Naive B cell (primary cell): ENCODE measurements around the gene CHFR. TPM values are rescaled to one million over a fixed set of nuclear protein-coding genes. Genes with fewer than 3 reads are reported as not detected.
"Not testable (repeated sequence)": the region's sequence is repeated elsewhere in the genome, so short reads cannot be mapped to it uniquely, and the experiment has no call there.

Experiments used
- ATAC-seq, 2 donors: fragments of 150-1000 bp; cut with Tn5 transposase; 2 replicates each; pipeline ENCODE4 v1.10.0; 2021; ENCODE audit warnings: low read depth in 2 of 2, mild to moderate bottlenecking in 2 of 2, moderate library complexity in 2 of 2
- DNase-seq: peaks from one replicate; pipeline ENCODE4 v3.0.0; 2022
- H3K27ac Mint-ChIP-seq, 6 donors: one replicate each; pipeline ENCODE4 v1.8.0; 2020 to 2022; ENCODE audit warnings: mild to moderate bottlenecking in 6 of 6, mixed read lengths in 6 of 6, moderate library complexity in 5 of 6, inconsistent platforms in 2 of 6
- H3K27me3 Mint-ChIP-seq, 3 donors: one replicate each; pipeline ENCODE4 v1.8.0; 2021 to 2022; ENCODE audit warnings: mixed read lengths in 3 of 3, mild to moderate bottlenecking in 1 of 3
- H3K36me3 Mint-ChIP-seq, 2 donors: one replicate each; pipeline ENCODE4 v1.8.0; 2020 to 2022; ENCODE audit warnings: mixed read lengths in 2 of 2, inconsistent platforms in 1 of 2, mild to moderate bottlenecking in 1 of 2
- H3K4me1 Mint-ChIP-seq, 3 donors: one replicate each; pipeline ENCODE4 v1.8.0; 2020 to 2022; ENCODE audit warnings: mixed read lengths in 3 of 3, inconsistent platforms in 1 of 3, mild to moderate bottlenecking in 1 of 3, moderate library complexity in 1 of 3
- H3K4me3 Mint-ChIP-seq, 8 donors: one replicate each; pipeline ENCODE4 v1.8.0; 2020 to 2022; ENCODE audit warnings: mild to moderate bottlenecking in 8 of 8, mixed read lengths in 8 of 8, moderate library complexity in 8 of 8, inconsistent platforms in 2 of 8
- H3K9me3 Mint-ChIP-seq, 7 donors: one replicate each; pipeline ENCODE4 v1.8.0; 2020 to 2022; ENCODE audit warnings: mixed read lengths in 7 of 7, mild to moderate bottlenecking in 5 of 7, inconsistent platforms in 2 of 7, moderate library complexity in 1 of 7
- polyA plus RNA-seq, 6 donors: library from polyadenylated mRNA; unstranded; fragments of 300-500 nt; fragmentation: Illumina TruSeq; gene quantifications; one replicate each; pipeline ENCODE4 v1.2.3, GENCODE V29; 2021; ENCODE audit warnings: low read depth in 6 of 6

CHFR gene
- polyA plus RNA-seq, 6 donors from 2014 or later: 15.3 to 27.8 (median 21.1) TPM

- Mint-ChIP-seq H3K4me3 (peak overlapping the region; percentile 85 to 96 (median 94)), H3K4me1 (peaks cover 9 to 25% (median 21%) of the 10 kb centered on the region in 3 donors), H3K36me3 (peaks cover 8 to 13% of the 10 kb centered on the region in 2 donors), H3K27me3 (peaks cover 0 to 21% (median 9%) of the 10 kb centered on the region in 3 donors), H3K27ac (peak overlapping the region; percentile 89 to 99 (median 94)), H3K9me3 (peaks cover 4 to 54% (median 25%) of the 10 kb centered on the region in 7 donors)
- DNase-seq (peak; percentile 94), ATAC-seq (peak; percentile 89 to 92)
These were observed 21.0 kb upstream of the CHFR start for GRCh38 chr12:132908145-132909029.

- H3K4me1 Mint-ChIP-seq: peaks cover 9 to 25% (median 21%) of the 10 kb centered on the region in 3 donors
- not testable (repeated sequence) for DNase-seq, ATAC-seq
- H3K27ac Mint-ChIP-seq: peak overlapping the region in 4 of 6 donors; percentile 81 to 99 (median 90)
- peaks cover 0 to 21% (median 9%) of the 10 kb centered on the region in 3 donors for H3K27me3 Mint-ChIP-seq
- H3K36me3 Mint-ChIP-seq: peaks cover 8 to 13% of the 10 kb centered on the region in 2 donors
- peaks cover 4 to 51% (median 22%) of the 10 kb centered on the region in 7 donors for H3K9me3 Mint-ChIP-seq
- H3K4me3 Mint-ChIP-seq: peak overlapping the region; percentile 85 to 96 (median 94)
These were observed 20.4 kb upstream of the CHFR start for GRCh38 chr12:132907789-132908144.

- peak overlapping the region in 2 of 6 donors; percentile 30 to 37 for H3K27ac Mint-ChIP-seq
- H3K27me3 Mint-ChIP-seq: peaks cover 0 to 21% (median 9%) of the 10 kb centered on the region in 3 donors
- H3K4me1 Mint-ChIP-seq: peaks cover 9 to 25% (median 21%) of the 10 kb centered on the region in 3 donors
- ATAC-seq: no peak
- H3K9me3 Mint-ChIP-seq: peaks cover 4 to 50% (median 17%) of the 10 kb centered on the region in 7 donors
- DNase-seq: no peak
- peaks cover 8 to 13% of the 10 kb centered on the region in 2 donors for H3K36me3 Mint-ChIP-seq
- H3K4me3 Mint-ChIP-seq: peak overlapping the region in 6 of 8 donors; percentile 26 to 91 (median 62)
These were observed 19.8 kb upstream of the CHFR start for GRCh38 chr12:132907216-132907615.

DNA sequence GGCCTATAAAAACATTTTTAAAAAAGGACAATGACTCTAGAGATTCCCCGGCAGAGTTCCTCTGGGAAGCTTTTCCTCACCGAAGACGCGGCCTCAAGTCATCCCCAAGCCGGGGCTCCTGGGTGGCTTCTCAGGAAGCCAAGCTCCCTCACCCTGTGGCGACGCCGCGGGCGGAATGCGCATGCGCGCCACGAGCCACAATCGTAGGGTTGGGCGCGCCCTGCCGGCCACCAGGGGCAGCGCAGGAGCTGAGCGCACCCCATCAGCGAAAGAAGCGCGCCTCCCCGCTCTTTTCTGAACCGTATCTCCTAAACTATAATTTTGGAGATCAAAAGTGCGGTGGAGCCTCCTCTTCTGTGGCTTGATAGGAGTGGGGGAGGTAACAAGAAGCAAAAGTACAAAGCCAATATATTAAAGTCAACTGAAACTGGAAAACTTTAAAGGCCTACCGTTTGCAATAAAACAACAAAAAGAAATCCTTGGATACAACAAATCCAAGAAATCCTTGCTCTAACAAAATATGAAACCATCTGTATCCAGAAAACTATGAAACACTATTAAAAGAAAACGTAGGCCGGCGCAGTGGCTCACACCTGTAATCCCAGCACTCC lies 17.4 kb upstream of the CHFR start:
- peaks cover 0 to 36% (median 0%) of the 10 kb centered on the region in 7 donors for H3K9me3 Mint-ChIP-seq
- DNase-seq: peak; percentile 76

GRCh38 chr12:132899033-132899432 lies 11.6 kb upstream of the CHFR start:
- Mint-ChIP-seq H3K27ac (no peak overlapping the region), H3K27me3 (no peaks in the 10 kb centered on the region), H3K4me3 (no peak overlapping the region), H3K4me1 (no peaks in the 10 kb centered on the region), H3K9me3 (peaks cover 0 to 12% (median 0%) of the 10 kb centered on the region in 7 donors), H3K36me3 (peaks cover 0 to 4% of the 10 kb centered on the region in 2 donors)
- no peak for DNase-seq
- ATAC-seq: no peak

More for the DNA sequence above, 17.4 kb upstream of the CHFR start:
- Mint-ChIP-seq H3K27ac (peak overlapping the region in 3 of 6 donors; percentile 57 to 73 (median 61)), H3K4me1 (peaks cover 9 to 25% (median 21%) of the 10 kb centered on the region in 3 donors), H3K4me3 (peak overlapping the region; percentile 26 to 73 (median 64)), H3K27me3 (peaks cover 0 to 21% (median 9%) of the 10 kb centered on the region in 3 donors), H3K36me3 (no peaks in the 10 kb centered on the region)
- ATAC-seq: peak; percentile 3 to 17

DNA sequence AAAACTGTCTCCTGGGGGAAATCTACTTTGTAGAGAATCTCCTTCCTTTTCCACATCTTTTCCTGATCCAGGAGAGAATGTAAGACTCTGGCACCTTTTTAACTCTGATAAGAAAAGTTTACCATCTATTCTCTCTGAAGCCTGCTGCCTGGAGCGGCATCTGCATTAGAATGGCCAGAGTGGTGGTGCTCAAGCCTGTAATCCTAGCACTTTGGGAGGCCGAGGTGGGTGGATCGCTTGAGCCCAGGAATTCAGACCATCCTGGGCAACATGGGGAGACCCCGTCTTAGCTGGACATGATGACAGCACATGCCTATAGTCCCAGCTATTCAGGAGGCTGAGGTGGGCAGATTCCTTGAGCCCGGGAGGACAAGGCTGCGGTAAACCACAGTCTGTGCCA lies 1.4 kb upstream of the CHFR start:
- Mint-ChIP-seq H3K4me3 (peak overlapping the region in 5 of 8 donors; percentile 35 to 100 (median 72)), H3K27ac (peak overlapping the region; percentile 67 to 100 (median 83)), H3K9me3 (peaks cover 0 to 10% (median 5%) of the 10 kb centered on the region in 7 donors), H3K27me3 (peaks cover 0 to 9% (median 0%) of the 10 kb centered on the region in 3 donors), H3K36me3 (peaks cover 0 to 21% of the 10 kb centered on the region in 2 donors), H3K4me1 (peaks cover 11 to 40% (median 17%) of the 10 kb centered on the region in 3 donors)
- no peak for DNase-seq
- no peak for ATAC-seq

- no peak for DNase-seq
- H3K36me3 Mint-ChIP-seq: peaks cover 4 to 21% of the 10 kb centered on the region in 2 donors
These were observed 602 bp downstream of the CHFR start for GRCh38 chr12:132886529-132887477.

DNA sequence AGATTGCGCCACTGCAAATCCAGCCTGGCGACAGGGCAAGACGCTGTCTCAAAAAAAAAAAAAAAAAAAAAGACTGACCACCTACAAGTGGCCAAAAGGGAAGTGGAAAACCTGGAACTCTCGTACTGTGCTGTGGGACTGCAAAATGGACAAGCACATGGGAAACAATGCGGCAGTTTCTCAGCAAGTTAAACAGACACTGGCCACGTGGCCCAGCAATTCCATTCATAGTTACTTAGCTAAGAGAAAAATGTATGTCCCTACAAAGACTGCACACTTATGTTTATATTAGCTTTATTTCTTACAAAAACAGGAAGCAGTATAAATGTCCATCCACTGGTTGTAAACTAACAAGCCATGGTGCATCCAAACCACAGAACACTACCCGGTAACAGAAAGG lies 5.6 kb downstream of the CHFR start:
- no peak for ATAC-seq
- H3K9me3 Mint-ChIP-seq: no peaks in the 10 kb centered on the region
- peaks cover 0 to 35% (median 15%) of the 10 kb centered on the region in 3 donors for H3K4me1 Mint-ChIP-seq
- H3K36me3 Mint-ChIP-seq: peaks cover 0 to 4% of the 10 kb centered on the region in 2 donors
- no peaks in the 10 kb centered on the region for H3K27me3 Mint-ChIP-seq
- no peak for DNase-seq
- H3K4me3 Mint-ChIP-seq: no peak overlapping the region
- peak overlapping the region in 1 of 6 donors; percentile 29 for H3K27ac Mint-ChIP-seq

More at GRCh38 chr12:132886529-132887477, 602 bp downstream of the CHFR start:
- peak overlapping the region; percentile 34 to 100 (median 86) for H3K27ac Mint-ChIP-seq
- peak overlapping the region in 7 of 8 donors; percentile 84 to 99 (median 96) for H3K4me3 Mint-ChIP-seq
- ATAC-seq: peak in 1 of 2 donors; percentile 0
- H3K4me1 Mint-ChIP-seq: peaks cover 11 to 49% (median 25%) of the 10 kb centered on the region in 3 donors
- H3K9me3 Mint-ChIP-seq: peaks cover 0 to 10% (median 5%) of the 10 kb centered on the region in 7 donors
- H3K27me3 Mint-ChIP-seq: peaks cover 0 to 9% (median 0%) of the 10 kb centered on the region in 3 donors

DNA sequence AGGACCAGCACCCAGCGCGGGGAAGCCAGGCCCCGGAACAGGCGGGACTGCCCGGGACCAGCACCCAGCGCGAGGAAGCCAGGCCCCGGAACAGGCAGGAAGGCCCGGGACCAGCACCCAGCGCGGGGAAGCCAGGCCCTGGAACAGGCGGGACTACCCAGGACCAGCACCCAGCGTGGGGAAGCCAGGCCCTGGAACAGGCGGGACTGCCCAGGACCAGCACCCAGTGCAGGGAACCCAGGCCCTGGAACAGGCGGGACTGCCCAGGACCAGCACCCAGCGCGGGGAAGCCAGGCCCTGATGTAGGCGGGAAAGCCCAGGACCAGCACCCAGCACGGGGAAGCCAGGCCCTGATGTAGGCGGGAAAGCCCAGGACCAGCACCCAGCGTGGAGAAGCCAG lies 12.8 kb downstream of the CHFR start:
- H3K36me3 Mint-ChIP-seq: peaks cover 0 to 11% of the 10 kb centered on the region in 2 donors
- ATAC-seq: not testable (repeated sequence)

DNA sequence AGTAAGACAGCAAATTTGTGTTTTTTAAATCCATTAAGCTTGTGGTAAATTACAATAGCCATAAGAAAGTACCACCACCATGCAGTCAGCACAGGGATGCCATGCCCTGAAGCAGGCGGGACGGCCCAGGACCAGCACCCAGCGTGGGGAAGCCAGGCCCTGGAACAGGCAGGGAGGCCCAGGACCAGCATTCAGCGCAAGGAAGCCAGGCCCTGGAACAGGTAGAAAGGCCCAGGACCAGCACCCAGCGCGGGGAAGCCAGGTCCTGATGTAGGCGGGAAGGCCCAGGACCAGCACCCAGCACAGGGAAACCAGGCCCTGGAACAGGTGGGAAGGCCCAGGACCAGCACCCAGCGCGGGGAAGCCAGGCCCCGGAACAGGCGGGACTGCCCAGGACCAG lies 13.2 kb downstream of the CHFR start:
- no peak for ATAC-seq
- peaks cover 0 to 6% (median 0%) of the 10 kb centered on the region in 3 donors for H3K4me1 Mint-ChIP-seq

More for the DNA sequence above, 12.8 kb downstream of the CHFR start:
- not testable (repeated sequence) for H3K4me3 Mint-ChIP-seq, H3K27me3 Mint-ChIP-seq, H3K27ac Mint-ChIP-seq, H3K9me3 Mint-ChIP-seq, DNase-seq, H3K4me1 Mint-ChIP-seq

DNA sequence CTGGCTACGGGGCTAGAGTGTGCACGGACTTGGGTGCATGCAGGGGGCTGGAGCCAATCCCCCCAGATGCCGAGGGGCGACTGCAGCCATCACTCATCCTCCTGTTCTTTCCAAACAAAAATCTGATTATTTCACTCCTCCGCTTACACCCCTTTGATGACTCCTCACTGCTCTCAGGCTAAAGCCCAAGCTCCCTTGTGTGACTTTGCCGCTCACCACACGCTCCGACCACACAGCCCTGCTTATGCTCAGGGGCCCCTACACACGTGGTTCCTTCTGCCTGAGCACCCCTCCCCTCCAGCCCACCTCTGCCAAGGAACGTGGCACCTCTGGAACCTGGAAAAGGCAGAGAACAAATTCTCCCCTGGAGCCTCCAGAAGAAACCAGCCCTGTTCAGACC lies 13.7 kb downstream of the CHFR start:
- ATAC-seq (no peak), DNase-seq (no peak)
- H3K36me3 Mint-ChIP-seq: peaks cover 0 to 11% of the 10 kb centered on the region in 2 donors
- H3K4me1 Mint-ChIP-seq: peaks cover 0 to 6% (median 0%) of the 10 kb centered on the region in 3 donors
- no peak overlapping the region for H3K27ac Mint-ChIP-seq
- H3K9me3 Mint-ChIP-seq: no peaks in the 10 kb centered on the region
- no peak overlapping the region for H3K4me3 Mint-ChIP-seq
- no peaks in the 10 kb centered on the region for H3K27me3 Mint-ChIP-seq

More for the DNA sequence above, 13.2 kb downstream of the CHFR start:
- H3K27me3 Mint-ChIP-seq: no peaks in the 10 kb centered on the region
- DNase-seq: no peak
- H3K9me3 Mint-ChIP-seq: no peaks in the 10 kb centered on the region
- no peak overlapping the region for H3K27ac Mint-ChIP-seq
- no peak overlapping the region for H3K4me3 Mint-ChIP-seq
- H3K36me3 Mint-ChIP-seq: peaks cover 0 to 11% of the 10 kb centered on the region in 2 donors

DNA sequence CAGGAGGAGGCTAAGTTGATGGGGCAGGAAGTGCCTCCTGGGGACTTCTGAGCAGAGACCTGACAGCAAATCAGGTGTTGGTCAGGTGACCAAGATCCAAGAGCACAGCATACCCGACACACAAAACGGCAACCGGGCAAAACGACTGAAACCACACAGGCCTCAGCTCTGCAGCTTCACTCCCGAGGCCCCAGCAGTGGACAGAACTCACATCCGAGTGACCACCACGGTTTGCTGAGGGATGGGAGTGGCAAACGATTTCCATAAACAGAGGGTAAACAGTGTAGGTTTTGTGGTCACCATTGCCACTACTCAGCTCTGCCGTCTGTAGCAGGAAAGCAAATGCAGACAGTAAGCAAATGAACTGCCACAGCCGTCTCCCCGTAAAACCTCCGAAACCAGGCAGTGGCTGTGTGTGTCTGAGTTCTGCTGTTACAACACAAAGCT lies 14.4 kb downstream of the CHFR start:
- no peak overlapping the region for H3K4me3 Mint-ChIP-seq
- DNase-seq (no peak), ATAC-seq (no peak)
- no peaks in the 10 kb centered on the region for H3K27me3 Mint-ChIP-seq
- peaks cover 0 to 6% (median 0%) of the 10 kb centered on the region in 3 donors for H3K4me1 Mint-ChIP-seq
- no peaks in the 10 kb centered on the region for H3K9me3 Mint-ChIP-seq
- peak overlapping the region in 1 of 6 donors; percentile 97 for H3K27ac Mint-ChIP-seq
- peaks cover 0 to 11% of the 10 kb centered on the region in 2 donors for H3K36me3 Mint-ChIP-seq
